H1 (cell line): ENCODE results near the gene PRKCH. TPM values are rescaled to one million over a fixed set of nuclear protein-coding genes. Genes with fewer than 3 reads are reported as not detected.

Experiments
- CTCF ChIA-PET: fragments of 300-600 bp; sonication (Branson Sonifier 250); formaldehyde crosslinking; loops from one replicate; lab custom pipeline; 2021; ENCODE audit not compliant: partially characterized antibody; lab: Charles Lee
- POLR2A ChIA-PET: fragments of 300-600 bp; sonication (Branson Sonifier 250); formaldehyde crosslinking; loops from one replicate; lab custom pipeline; 2021; ENCODE audit warnings: inconsistent platforms; ENCODE audit not compliant: partially characterized antibody; lab: Charles Lee
- DNase-seq, 2 experiments: peaks; one replicate each; pipeline versions ENCODE4 v3.0.0 to v3.0.0-alpha.2; 2010 to 2022; ENCODE audit warnings: low spot score in 2 of 2, low read depth in 1 of 2, mixed read lengths in 1 of 2
- FAIRE-seq: peaks from 2 replicates; lab custom pipeline; 2011; peaks lifted over from hg19 to GRCh38; lab: Jason Lieb, UNC
- H2AFZ ChIP-seq: 2 replicates; pipeline ENCODE4 v1.8.1; 2012; ENCODE audit warnings: low read length, inconsistent platforms
- H2AK5ac ChIP-seq: 2 replicates; pipeline ENCODE4 v1.6.1; 2013; ENCODE audit warnings: low read depth, low read length
- H2BK120ac ChIP-seq: replicated peaks from 2 replicates; pipeline ENCODE3; 2013; ENCODE audit warnings: low read depth, low read length, inconsistent platforms
- H2BK12ac ChIP-seq: 2 replicates; pipeline ENCODE4 v1.6.1; 2013; ENCODE audit warnings: low read depth, low read length
- H2BK15ac ChIP-seq: 2 replicates; pipeline ENCODE4 v1.6.1; 2013; ENCODE audit warnings: low read length
- H2BK20ac ChIP-seq: 2 replicates; pipeline ENCODE4 v1.6.1; 2013; ENCODE audit warnings: low read length
- H2BK5ac ChIP-seq: 2 replicates; pipeline ENCODE4 v1.6.1; 2013; ENCODE audit warnings: low read depth, low read length
- H3K14ac ChIP-seq: 2 replicates; pipeline ENCODE4 v1.6.1; 2013; ENCODE audit warnings: inconsistent platforms; ENCODE audit not compliant: insufficient read length
- H3K18ac ChIP-seq: 2 replicates; pipeline ENCODE4 v1.6.1; 2013; ENCODE audit warnings: low read length; ENCODE audit errors: extremely low read depth
- H3K23ac ChIP-seq: 2 replicates; pipeline ENCODE4 v1.6.1; 2013; ENCODE audit warnings: inconsistent platforms; ENCODE audit not compliant: insufficient read length
- H3K23me2 ChIP-seq: 2 replicates; pipeline ENCODE4 v1.6.1; 2013; ENCODE audit warnings: low read depth, low read length
- H3K27ac ChIP-seq: 2 replicates; pipeline ENCODE4 v1.6.1; 2011; ENCODE audit warnings: low read depth, low read length, inconsistent platforms
- H3K27me3 ChIP-seq, 4 experiments: replicated peaks in 1 of 4; 1 replicate in 1 of 4; 2 replicates in 3 of 4; pipeline versions ENCODE4 v1.6.1 to v1.8.1; 2011 to 2013; ENCODE audit warnings: low read length in 3 of 4, mild to moderate bottlenecking in 3 of 4, inconsistent platforms in 2 of 4, mixed read lengths in 2 of 4, moderate library complexity in 1 of 4; ENCODE audit not compliant: control insufficient read depth in 3 of 4, insufficient read depth in 3 of 4; ENCODE audit errors: extremely low read depth in 1 of 4
- H3K36me3 ChIP-seq, 4 experiments: 2 replicates each; pipeline versions ENCODE4 v1.6.1 to v1.8.1; 2011 to 2013; ENCODE audit warnings: mild to moderate bottlenecking in 4 of 4, low read length in 3 of 4, moderate library complexity in 2 of 4, control low read depth in 1 of 4, inconsistent platforms in 1 of 4; ENCODE audit not compliant: insufficient read depth in 4 of 4, control insufficient read depth in 2 of 4
- H3K4ac ChIP-seq: replicated peaks from 2 replicates; pipeline ENCODE3; 2013; ENCODE audit warnings: low read length, low read depth, mixed read lengths, inconsistent platforms; ENCODE audit not compliant: insufficient read length
- H3K4me1 ChIP-seq, 4 experiments: replicated peaks in 1 of 4; 1 replicate in 1 of 4; 2 replicates in 3 of 4; pipeline versions ENCODE4 v1.6.1 to v1.8.1; 2011 to 2013; ENCODE audit warnings: low read length in 3 of 4, inconsistent platforms in 2 of 4, mixed read lengths in 1 of 4; ENCODE audit not compliant: insufficient read depth in 4 of 4, control insufficient read depth in 3 of 4
- H3K4me2 ChIP-seq, 2 experiments: 2 replicates each; pipeline versions ENCODE4 v1.6.1 to v1.8.1; 2011 to 2013; ENCODE audit warnings: low read depth in 2 of 2, low read length in 2 of 2, control low read depth in 1 of 2, inconsistent platforms in 1 of 2, mild to moderate bottlenecking in 1 of 2; ENCODE audit not compliant: insufficient read depth in 1 of 2
- H3K4me3 ChIP-seq, 4 experiments: fragments of 200-600, 300-600 bp in 1 of 4; sonication (generic), shearing (Covaris generic), sonication (Bioruptor Twin) in 1 of 4; 2 replicates each; pipeline versions ENCODE4 v1.5.1 to v1.8.1; 2011 to 2016; ENCODE audit warnings: low read length in 4 of 4, low read depth in 3 of 4, control low read depth in 2 of 4, inconsistent platforms in 2 of 4, mild to moderate bottlenecking in 2 of 4, mixed read lengths in 1 of 4, moderate library complexity in 1 of 4; ENCODE audit not compliant: insufficient read depth in 2 of 4; ENCODE audit errors: extremely low read depth in 1 of 4
- H3K56ac ChIP-seq: replicated peaks from 2 replicates; pipeline ENCODE3; 2013; ENCODE audit warnings: low read depth, mild to moderate bottlenecking, mixed read lengths, low read length, inconsistent platforms; ENCODE audit not compliant: insufficient read length
- H3K79me1 ChIP-seq: 2 replicates; pipeline ENCODE4 v1.6.1; 2013; ENCODE audit warnings: low read depth, low read length, control low read depth
- H3K79me2 ChIP-seq, 2 experiments: 2 replicates each; pipeline versions ENCODE4 v1.6.1 to v1.8.1; 2012 to 2013; ENCODE audit warnings: low read length in 2 of 2, mild to moderate bottlenecking in 2 of 2, inconsistent platforms in 1 of 2; ENCODE audit not compliant: insufficient read depth in 2 of 2, control insufficient read depth in 1 of 2
- H3K9ac ChIP-seq, 4 experiments: replicated peaks in 1 of 4; 1 replicate in 1 of 4; 2 replicates in 3 of 4; pipeline versions ENCODE4 v1.6.1 to v1.8.1; 2011 to 2013; ENCODE audit warnings: low read depth in 3 of 4, low read length in 3 of 4, control low read depth in 2 of 4, mild to moderate bottlenecking in 2 of 4, moderate library complexity in 2 of 4, inconsistent platforms in 1 of 4; ENCODE audit errors: extremely low read depth in 1 of 4
- H3K9me3 ChIP-seq, 2 experiments: 2 replicates each; pipeline versions ENCODE4 v1.6.1 to v1.8.1; 2012 to 2013; ENCODE audit warnings: mild to moderate bottlenecking in 2 of 2, moderate library complexity in 2 of 2, control low read depth in 1 of 2, inconsistent platforms in 1 of 2, low read depth in 1 of 2, low read length in 1 of 2, mixed read lengths in 1 of 2; ENCODE audit not compliant: insufficient read depth in 2 of 2
- H4K20me1 ChIP-seq, 2 experiments: replicated peaks in 1 of 2; 2 replicates each; pipeline versions ENCODE3 to v1.8.1; 2011 to 2013; ENCODE audit warnings: inconsistent platforms in 2 of 2, low read length in 2 of 2, mild to moderate bottlenecking in 1 of 2; ENCODE audit not compliant: insufficient read depth in 2 of 2, control insufficient read depth in 1 of 2
- H4K5ac ChIP-seq: 2 replicates; pipeline ENCODE4 v1.6.1; 2013; ENCODE audit warnings: low read length, low read depth, mixed read lengths, inconsistent platforms; ENCODE audit not compliant: insufficient read length
- H4K8ac ChIP-seq: 2 replicates; pipeline ENCODE4 v1.8.0; 2013; ENCODE audit warnings: mild to moderate bottlenecking, moderate library complexity, low read length, inconsistent platforms; ENCODE audit not compliant: insufficient read depth; ENCODE audit errors: extremely low read depth
- H4K91ac ChIP-seq: replicated peaks from 2 replicates; pipeline ENCODE3; 2013; ENCODE audit warnings: low read length, mixed read lengths, inconsistent platforms; ENCODE audit not compliant: insufficient read length
- BCL11A ChIP-seq, 2 experiments: IDR thresholded peaks; one replicate each; pipeline ENCODE4 v1.6.1; 2011; ENCODE audit warnings: low read depth in 2 of 2, low read length in 2 of 2, mild to moderate bottlenecking in 2 of 2
- BRCA1 ChIP-seq: IDR thresholded peaks from 2 replicates; pipeline ENCODE4 v1.6.1; 2012; ENCODE audit warnings: low read depth, low read length, improper control_type of control experiment
- CEBPB ChIP-seq: IDR thresholded peaks from 2 replicates; pipeline ENCODE4 v1.6.1; 2012; ENCODE audit warnings: low read depth, low read length
- EP300 ChIP-seq, 2 experiments: IDR thresholded peaks; 1 replicate in 1 of 2; 2 replicates in 1 of 2; pipeline ENCODE4 v1.6.1; 2011 to 2012; ENCODE audit warnings: low read depth in 2 of 2, low read length in 2 of 2, mild to moderate bottlenecking in 2 of 2, borderline replicate concordance in 1 of 2, inconsistent platforms in 1 of 2, moderate library complexity in 1 of 2
- HDAC6 ChIP-seq: IDR thresholded peaks from one replicate; pipeline ENCODE4 v1.7.1; 2012; ENCODE audit warnings: low read depth, mild to moderate bottlenecking, inconsistent platforms, low read length, moderate library complexity
- KDM5A ChIP-seq: fragments of 200-600 bp; IDR thresholded peaks from 2 replicates; pipeline ENCODE4 v1.7.1; 2012; ENCODE audit warnings: mild to moderate bottlenecking, low read length, inconsistent platforms, mixed read lengths
- NANOG ChIP-seq: IDR thresholded peaks from 2 replicates; pipeline ENCODE4 v1.6.1; 2011; ENCODE audit warnings: low read length, low read depth, mild to moderate bottlenecking, inconsistent platforms; ENCODE audit not compliant: insufficient read depth, poor library complexity, severe bottlenecking
- PHF8 ChIP-seq: fragments of 200-600 bp; sonication (generic); conservative IDR thresholded peaks from 2 replicates; pipeline ENCODE4 v1.7.1; 2012; ENCODE audit warnings: low read depth, mild to moderate bottlenecking, inconsistent platforms, low read length, moderate library complexity
- RNF2 ChIP-seq: fragments of 200-900, 300-1000 bp; sonication (generic); IDR thresholded peaks from 2 replicates; pipeline ENCODE4 v1.7.1; 2016; ENCODE audit warnings: borderline replicate concordance, low read depth, mild to moderate bottlenecking, antibody characterized with exemption, low read length; ENCODE audit not compliant: poor library complexity, severe bottlenecking; ENCODE audit errors: missing control alignments
- SIN3A ChIP-seq, 2 experiments: IDR thresholded peaks in 1 of 2; conservative IDR thresholded peaks in 1 of 2; 2 replicates each; pipeline ENCODE4 v1.6.1; 2011 to 2012; ENCODE audit warnings: low read length in 2 of 2, improper control_type of control experiment in 1 of 2, low read depth in 1 of 2, mild to moderate bottlenecking in 1 of 2
- SIX5 ChIP-seq: IDR thresholded peaks from 2 replicates; pipeline ENCODE4 v1.6.1; 2011; ENCODE audit warnings: mild to moderate bottlenecking, low read depth, low read length
- SP1 ChIP-seq: IDR thresholded peaks from 2 replicates; pipeline ENCODE4 v1.6.1; 2011; ENCODE audit warnings: low read depth, low read length
- SP2 ChIP-seq: IDR thresholded peaks from 2 replicates; pipeline ENCODE4 v1.6.1; 2012; ENCODE audit warnings: mild to moderate bottlenecking, low read length, inconsistent platforms
- SRF ChIP-seq: IDR thresholded peaks from 2 replicates; pipeline ENCODE4 v1.6.1; 2011; ENCODE audit warnings: mild to moderate bottlenecking, low read depth, low read length, moderate library complexity
- TBP ChIP-seq: IDR thresholded peaks from 2 replicates; pipeline ENCODE4 v1.6.1; 2011; ENCODE audit warnings: low read depth, low read length, improper control_type of control experiment
- WGBS, 2 experiments: shearing (Covaris generic) in 1 of 2; methylation state at CpG; one replicate each; pipeline versions ENCODE4 v1.1.6 to v1.1.7; 2013 to 2015; ENCODE audit warnings: low lambda C conversion rate in 2 of 2, mixed read lengths in 2 of 2, inconsistent platforms in 1 of 2, low coverage in 1 of 2, missing lambda C conversion rate in 1 of 2; ENCODE audit not compliant: insufficient replicate concordance in 2 of 2, insufficient coverage in 1 of 2, insufficient read length in 1 of 2; ENCODE audit errors: extremely low coverage in 1 of 2, missing lambda C conversion rate in 1 of 2; 5-methylcytosine and 5-hydroxymethylcytosine counted together
- polyA plus RNA-seq, 7 experiments: library from polyadenylated mRNA; depleted of rRNA in 3 of 7; stranded (reverse) in 5 of 7; unstranded in 2 of 7; fragments of >200 nt in 5 of 7; fragments of 200-250 nt in 2 of 7; gene quantifications; 1 replicate in 5 of 7; 2 replicates in 1 of 7; 4 replicates in 1 of 7; pipeline versions ENCODE4 v1.2.1 to v1.2.3, GENCODE V29; 2011 to 2013; ENCODE audit warnings: missing spikeins in 2 of 7, mixed read lengths in 2 of 7
- total RNA-seq: library from RNA; stranded (reverse); fragmentation: NEBNext Ultra II Directional; extraction: Animal tissue kit (Norgen Biotek cat#: 25700); gene quantifications from 2 replicates; pipeline ENCODE4 v1.2.1, GENCODE V29; 2021

Gene PRKCH
- total and polyA plus RNA-seq, 2 of the 8 experiments (the other 6 are each of a cell fraction or from before 2014, with no cell fraction given) = 6.4 to 7.0 TPM

DNA sequence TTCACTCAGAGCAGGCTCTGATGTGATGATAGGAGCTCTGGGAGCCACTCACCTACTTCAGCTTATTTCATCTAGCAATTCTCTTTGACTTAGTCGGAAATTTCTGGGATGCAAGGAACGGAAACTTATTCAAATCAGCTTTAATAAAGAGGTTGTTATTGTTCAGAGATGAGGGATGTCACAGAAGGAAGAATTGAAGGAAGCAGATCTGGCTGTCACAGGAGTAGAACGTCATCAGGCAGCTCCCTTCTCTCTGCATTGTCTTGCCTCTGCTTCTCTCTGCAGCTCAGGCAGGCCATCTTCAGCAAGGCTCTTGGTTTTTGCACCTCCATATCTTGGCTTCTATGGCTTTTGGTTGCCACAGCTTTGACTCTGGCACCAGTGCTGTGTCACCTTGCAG, 32.7 kb upstream of the PRKCH start:
- H3K56ac ChIP-seq = no peak overlapping the region
- POLR2A ChIA-PET = no interaction called here
- no peak overlapping the region for H3K9ac ChIP-seq
- H3K23ac ChIP-seq = no peak overlapping the region
- H2BK12ac ChIP-seq = no peak overlapping the region
- H4K20me1 ChIP-seq = no peaks in the 10 kb centered on the region
- H3K27ac ChIP-seq = no peak overlapping the region
- H2BK120ac ChIP-seq = no peak overlapping the region
- H3K9me3 ChIP-seq = no peaks in the 10 kb centered on the region
- no peaks in the 10 kb centered on the region for H3K79me2 ChIP-seq
- FAIRE-seq (no peak), DNase-seq (no peak)
- 88% methylated on average over 3 of the region's 3 CpGs; no CpG with 5 or more reads in 1 of the 2 experiments for WGBS, 2 experiments
- H3K14ac ChIP-seq = no peak overlapping the region
- no peak overlapping the region for H2AK5ac ChIP-seq
- no peak overlapping the region for H3K4ac ChIP-seq
- H2BK20ac ChIP-seq = peak overlapping the region; percentile 48; the same call in 1 of the 2 replicates
- H3K18ac ChIP-seq = no peak overlapping the region
- no peak overlapping the region for H2BK5ac ChIP-seq
- H3K4me1 ChIP-seq = no peaks in the 10 kb centered on the region
- H4K5ac ChIP-seq = no peak overlapping the region
- H3K36me3 ChIP-seq = no peaks in the 10 kb centered on the region
- CTCF ChIA-PET = interaction anchor here (0.6 to 1.4 kb wide), 8 partner anchors 16 to 1656 kb away, joined by 3 to 6 read pairs (median 4); no protein-coding TSS in a partner anchor
- no peak overlapping the region for H4K8ac ChIP-seq
- H4K91ac ChIP-seq = peak overlapping the region; percentile 26
- H3K4me3 ChIP-seq = no peak overlapping the region
- no peaks in the 10 kb centered on the region for H3K23me2 ChIP-seq
- H3K79me1 ChIP-seq = no peaks in the 10 kb centered on the region
- H2AFZ ChIP-seq = no peak overlapping the region
- H2BK15ac ChIP-seq = no peak overlapping the region
- H3K27me3 ChIP-seq = no peaks in the 10 kb centered on the region
- no peak overlapping the region for H3K4me2 ChIP-seq
- TF ChIP-seq HDAC6 = no peak
- no peak for TF ChIP-seq CEBPB
- TF ChIP-seq PHF8 = no peak
- no peak for TF ChIP-seq RNF2
- TF ChIP-seq SIN3A (conservative IDR thresholded peaks at IDR 0.05 in 1 of 2, IDR thresholded peaks at IDR 0.05 in 1 of 2; ENCODE audit: low read depth in 1 of 2, low read length in 2 of 2) = no peak
- no peak for TF ChIP-seq BRCA1
- no peak for TF ChIP-seq SP2
- TF ChIP-seq SRF = no peak
- no peak for TF ChIP-seq EP300 (IDR thresholded peaks at IDR 0.05; ENCODE audit: borderline replicate concordance in 1 of 2, low read depth in 2 of 2, low read length in 2 of 2)
- TF ChIP-seq TBP = no peak
- no peak for TF ChIP-seq SIX5
- TF ChIP-seq KDM5A = no peak
- TF ChIP-seq SP1 = no peak
- no peak for TF ChIP-seq NANOG
- TF ChIP-seq BCL11A (IDR thresholded peaks at IDR 0.05; ENCODE audit: low read depth in 2 of 2, low read length in 2 of 2) = no peak
